HCT116 (cell line): Measurements from ENCODE around the gene HLCS. TPM values are rescaled to one million over a fixed set of nuclear protein-coding genes. Genes with fewer than 3 reads are reported as not detected.

Experiments
- ATAC-seq: fragments of 200-7000 bp; cut with Tn5 transposase; 2 replicates; pipeline ENCODE4 v1.9.1; 2020; ENCODE audit warnings: mild to moderate bottlenecking, moderate library complexity
- BruUV-seq: library from RNA; stranded (reverse); fragments of 400-500 nt; replicated peaks from 2 replicates; lab custom pipeline; 2021; lab: Mats Ljungman, UMichigan
- CTCF ChIA-PET: fragments of 300-600 bp; sonication (Branson Sonifier 250); formaldehyde crosslinking; loops from one replicate; lab custom pipeline; 2021; ENCODE audit warnings: antibody characterized with exemption; lab: Charles Lee
- POLR2A ChIA-PET: fragments of 300-600, 350-600 bp; sonication (Branson Sonifier 250); formaldehyde crosslinking; loops from one replicate; lab custom pipeline; 2021; ENCODE audit warnings: antibody characterized with exemption; lab: Charles Lee
- RAD21 ChIA-PET, 2 experiments: fragments of 300-600 bp; sonication (Branson Sonifier 250); formaldehyde crosslinking; loops; one replicate each; lab custom pipeline; 2023; ENCODE audit warnings: low total read pairs in 2 of 2; ENCODE audit not compliant: uncharacterized antibody in 2 of 2, unreplicated experiment in 2 of 2, low non-redundant PET in 1 of 2; lab: Charles Lee
- DNase-seq: peaks from one replicate; pipeline ENCODE4 v3.0.0-alpha.2; 2010; ENCODE audit warnings: low read depth, low spot score
- H2AFZ ChIP-seq: fragments of 200-600 bp; shearing (Covaris generic), sonication (generic); 2 replicates; pipeline ENCODE4 v1.6.1; 2017; ENCODE audit warnings: low read depth, mixed run types, mixed read lengths, antibody characterized with exemption, low read length; ENCODE audit not compliant: poor library complexity, severe bottlenecking
- H3K27ac ChIP-seq: 2 replicates; pipeline ENCODE4 v1.5.1; 2012; ENCODE audit warnings: low read depth, low read length
- H3K27me3 ChIP-seq: fragments of 200-600 bp; sonication (generic); 2 replicates; pipeline ENCODE4 v1.6.1; 2016; ENCODE audit warnings: mixed run types, low read length, mixed read lengths; ENCODE audit not compliant: insufficient read depth
- H3K36me3 ChIP-seq, 2 experiments: fragments of 200-500 bp in 1 of 2; fragments of 200-600 bp in 1 of 2; sonication (Bioruptor generic) in 1 of 2; sonication (generic) in 1 of 2; 2 replicates each; pipeline versions ENCODE4 v1.5.1 to v1.6.1; 2014 to 2016; ENCODE audit warnings: low read length in 2 of 2, inconsistent platforms in 1 of 2, mixed read lengths in 1 of 2, mixed run types in 1 of 2; ENCODE audit not compliant: insufficient read depth in 2 of 2, control insufficient read depth in 1 of 2
- H3K4me1 ChIP-seq, 2 experiments: fragments of 200-600 bp in 1 of 2; sonication (generic) in 1 of 2; 2 replicates each; pipeline versions ENCODE4 v1.5.1 to v1.6.1; 2012 to 2017; ENCODE audit warnings: low read length in 2 of 2, inconsistent platforms in 1 of 2, mild to moderate bottlenecking in 1 of 2, mixed read lengths in 1 of 2, mixed run types in 1 of 2, moderate library complexity in 1 of 2; ENCODE audit not compliant: insufficient read depth in 2 of 2, control insufficient read depth in 1 of 2
- H3K4me2 ChIP-seq: fragments of 200-600 bp; sonication (generic); 2 replicates; pipeline ENCODE4 v1.6.1; 2017; ENCODE audit warnings: mixed run types, low read length, mixed read lengths
- H3K4me3 ChIP-seq, 2 experiments: fragments of 200-600 bp in 1 of 2; sonication (generic) in 1 of 2; replicated peaks in 1 of 2; 2 replicates each; pipeline ENCODE4 v1.5.1; 2011 to 2016; ENCODE audit warnings: low read length in 2 of 2, control low read depth in 1 of 2, low read depth in 1 of 2, mild to moderate bottlenecking in 1 of 2, mixed read lengths in 1 of 2, mixed run types in 1 of 2
- H3K79me2 ChIP-seq: fragments of 200-600 bp; sonication (generic); 2 replicates; pipeline ENCODE4 v1.6.1; 2017; ENCODE audit warnings: mild to moderate bottlenecking, mixed run types, low read length, moderate library complexity, mixed read lengths; ENCODE audit not compliant: insufficient read depth
- H3K9ac ChIP-seq: fragments of 200-600 bp; sonication (generic); 2 replicates; pipeline ENCODE4 v1.6.1; 2016; ENCODE audit warnings: low read length, mixed read lengths
- H3K9me2 ChIP-seq: fragments of 200-600 bp; sonication (generic), shearing (Covaris generic); 2 replicates; pipeline ENCODE4 v1.6.1; 2017; ENCODE audit warnings: mixed run types, mild to moderate bottlenecking, moderate library complexity; ENCODE audit not compliant: insufficient read depth
- H3K9me3 ChIP-seq, 2 experiments: fragments of 200-500 bp in 1 of 2; fragments of 200-600 bp in 1 of 2; sonication (Bioruptor generic) in 1 of 2; sonication (generic) in 1 of 2; 2 replicates each; pipeline ENCODE4 v1.6.1; 2014 to 2017; ENCODE audit warnings: low read length in 2 of 2, mixed read lengths in 2 of 2, inconsistent platforms in 1 of 2, low read depth in 1 of 2, mild to moderate bottlenecking in 1 of 2, mixed run types in 1 of 2, moderate library complexity in 1 of 2; ENCODE audit not compliant: control insufficient read depth in 1 of 2, insufficient read depth in 1 of 2
- H4K20me1 ChIP-seq: fragments of 200-600 bp; sonication (generic), shearing (Covaris generic); 2 replicates; pipeline ENCODE4 v1.6.1; 2017; ENCODE audit warnings: mixed run types, mild to moderate bottlenecking, moderate library complexity; ENCODE audit not compliant: insufficient read depth
- CBX3 ChIP-seq: IDR thresholded peaks from 2 replicates; pipeline ENCODE4 v1.6.1; 2012; ENCODE audit warnings: low read depth
- CEBPB ChIP-seq: IDR thresholded peaks from 2 replicates; pipeline ENCODE4 v1.6.1; 2012; ENCODE audit warnings: low read depth
- EGR1 ChIP-seq: IDR thresholded peaks from 2 replicates; pipeline ENCODE4 v1.6.1; 2012; ENCODE audit warnings: low read depth
- ELF1 ChIP-seq: IDR thresholded peaks from 2 replicates; pipeline ENCODE4 v1.6.1; 2012; ENCODE audit warnings: low read depth, borderline replicate concordance
- EZH2phosphoT487 ChIP-seq: fragments of 200-600 bp; IDR thresholded peaks from 2 replicates; pipeline ENCODE4 v1.6.1; 2018; ENCODE audit warnings: antibody characterized with exemption, borderline replicate concordance
- FOSL1 ChIP-seq: IDR thresholded peaks from 2 replicates; pipeline ENCODE4 v1.6.1; 2012; ENCODE audit warnings: low read depth
- RAD21 ChIP-seq: IDR thresholded peaks from 2 replicates; pipeline ENCODE4 v1.6.1; 2012; ENCODE audit warnings: low read depth, mild to moderate bottlenecking
- REST ChIP-seq: IDR thresholded peaks from 2 replicates; pipeline ENCODE4 v1.6.1; 2012; ENCODE audit warnings: low read depth
- SP1 ChIP-seq: IDR thresholded peaks from 2 replicates; pipeline ENCODE4 v1.6.1; 2012; ENCODE audit warnings: low read depth
- SRF ChIP-seq: IDR thresholded peaks from 2 replicates; pipeline ENCODE4 v1.6.1; 2012; ENCODE audit warnings: low read depth
- TCF7L2 ChIP-seq: IDR thresholded peaks from 2 replicates; pipeline ENCODE4 v1.7.0; 2011; ENCODE audit warnings: borderline replicate concordance, inconsistent platforms; ENCODE audit not compliant: insufficient read depth, insufficient read length; ENCODE audit errors: extremely low read depth
- ZNF274 ChIP-seq: fragments of 200-500 bp; sonication (Bioruptor generic); IDR thresholded peaks from 2 replicates; pipeline ENCODE4 v1.6.1; 2014; ENCODE audit warnings: mild to moderate bottlenecking, low read depth, low read length, inconsistent platforms
- intact Hi-C: fragments of 100-400 bp; cut with micrococcal nuclease; formaldehyde crosslinking; loops from 2 replicates; pipeline ENCODE4 v1.10.0; 2022
- total RNA-seq: library from RNA; stranded (reverse); gene quantifications from one replicate; pipeline ENCODE4 v1.2.1, GENCODE V29; 2021; ENCODE audit not compliant: unreplicated experiment
- TF ChIP-seq, protein P1 (sequence below): IDR thresholded peaks from 2 replicates; pipeline ENCODE4 v1.6.1; 2012

HLCS gene
- total RNA-seq, 1 experiment from 2014 or later = 18.5 TPM

- no peaks in the 10 kb centered on the region for H3K4me1 ChIP-seq
- no peaks in the 10 kb centered on the region for H3K9me3 ChIP-seq
- H3K4me3 ChIP-seq = no peak overlapping the region
- H3K36me3 ChIP-seq = peaks cover 2 to 4% of the 10 kb centered on the region in 2 experiments; a peak in 2 of 4 replicates
- no peaks in the 10 kb centered on the region for H3K9me2 ChIP-seq
- CTCF ChIA-PET = interaction anchor here (1.0 kb wide), 1 partner anchor 24 kb away, joined by 3 read pairs; no protein-coding TSS in a partner anchor
- no peak for DNase-seq
- TF ChIP-seq CBX3 = no peak
- no peak for TF ChIP-seq SRF
- TF ChIP-seq CEBPB = no peak
- TF ChIP-seq ZNF274 = no peak
- TF ChIP-seq ELF1 = no peak
- no peak for TF ChIP-seq SP1
- no peak for TF ChIP-seq EGR1
- TF ChIP-seq EZH2phosphoT487 = no peak
- TF ChIP-seq TCF7L2 = no peak
- TF ChIP-seq REST = no peak
- TF ChIP-seq RAD21 = no peak
- TF ChIP-seq, protein P1, sequence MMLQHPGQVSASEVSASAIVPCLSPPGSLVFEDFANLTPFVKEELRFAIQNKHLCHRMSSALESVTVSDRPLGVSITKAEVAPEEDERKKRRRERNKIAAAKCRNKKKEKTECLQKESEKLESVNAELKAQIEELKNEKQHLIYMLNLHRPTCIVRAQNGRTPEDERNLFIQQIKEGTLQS = no peak
- TF ChIP-seq FOSL1 = no peak
- H3K79me2 ChIP-seq = no peaks in the 10 kb centered on the region
- RAD21 ChIA-PET = no interaction called here
- H2AFZ ChIP-seq = no peak overlapping the region
- no peaks in the 10 kb centered on the region for H3K27me3 ChIP-seq
- no TSS peak for BruUV-seq
- no peaks in the 10 kb centered on the region for H4K20me1 ChIP-seq
- POLR2A ChIA-PET = no interaction called here
- ATAC-seq = no peak
- no peak overlapping the region for H3K4me2 ChIP-seq
- H3K27ac ChIP-seq = no peak overlapping the region
- intact Hi-C loops = no loop called here
- H3K9ac ChIP-seq = no peak overlapping the region
Measured at GRCh38 chr21:36743446-36743845, 223.0 kb downstream of the HLCS start.
